H1 (cell line): ENCODE data around the gene FAM168B. TPM values are rescaled to one million over a fixed set of nuclear protein-coding genes. Genes with fewer than 3 reads are reported as not detected.

ENCODE experiments used
- CEBPB ChIP-seq: IDR thresholded peaks from 2 replicates; pipeline ENCODE4 v1.6.1; 2012; ENCODE audit warnings: low read depth, low read length
- POLR2A ChIP-seq, 2 experiments: IDR thresholded peaks; 1 replicate in 1 of 2; 2 replicates in 1 of 2; pipeline ENCODE4 v1.6.1; 2011; ENCODE audit warnings: low read depth in 2 of 2, low read length in 2 of 2, mild to moderate bottlenecking in 2 of 2; ENCODE audit errors: control extremely low read depth in 1 of 2
- polyA plus RNA-seq, 7 experiments: library from polyadenylated mRNA; depleted of rRNA in 3 of 7; stranded (reverse) in 5 of 7; unstranded in 2 of 7; fragments of >200 nt in 5 of 7; fragments of 200-250 nt in 2 of 7; gene quantifications; 1 replicate in 5 of 7; 2 replicates in 1 of 7; 4 replicates in 1 of 7; pipeline versions ENCODE4 v1.2.1 to v1.2.3, GENCODE V29; 2011 to 2013; ENCODE audit warnings: missing spikeins in 2 of 7, mixed read lengths in 2 of 7
- total RNA-seq: library from RNA; stranded (reverse); fragmentation: NEBNext Ultra II Directional; extraction: Animal tissue kit (Norgen Biotek cat#: 25700); gene quantifications from 2 replicates; pipeline ENCODE4 v1.2.1, GENCODE V29; 2021
- TF ChIP-seq, protein P1 (sequence below): fragments of 300-600 bp; sonication (generic); IDR thresholded peaks from 2 replicates; pipeline ENCODE4 v1.7.1; 2012; ENCODE audit warnings: low read length, moderate library complexity, mild to moderate bottlenecking, inconsistent platforms; ENCODE audit not compliant: insufficient replicate concordance

The FAM168B gene
- total and polyA plus RNA-seq, 2 of the 8 experiments (the other 6 are each of a cell fraction or from before 2014, with no cell fraction given): 61.9 to 123 TPM

- TF ChIP-seq, protein P1, sequence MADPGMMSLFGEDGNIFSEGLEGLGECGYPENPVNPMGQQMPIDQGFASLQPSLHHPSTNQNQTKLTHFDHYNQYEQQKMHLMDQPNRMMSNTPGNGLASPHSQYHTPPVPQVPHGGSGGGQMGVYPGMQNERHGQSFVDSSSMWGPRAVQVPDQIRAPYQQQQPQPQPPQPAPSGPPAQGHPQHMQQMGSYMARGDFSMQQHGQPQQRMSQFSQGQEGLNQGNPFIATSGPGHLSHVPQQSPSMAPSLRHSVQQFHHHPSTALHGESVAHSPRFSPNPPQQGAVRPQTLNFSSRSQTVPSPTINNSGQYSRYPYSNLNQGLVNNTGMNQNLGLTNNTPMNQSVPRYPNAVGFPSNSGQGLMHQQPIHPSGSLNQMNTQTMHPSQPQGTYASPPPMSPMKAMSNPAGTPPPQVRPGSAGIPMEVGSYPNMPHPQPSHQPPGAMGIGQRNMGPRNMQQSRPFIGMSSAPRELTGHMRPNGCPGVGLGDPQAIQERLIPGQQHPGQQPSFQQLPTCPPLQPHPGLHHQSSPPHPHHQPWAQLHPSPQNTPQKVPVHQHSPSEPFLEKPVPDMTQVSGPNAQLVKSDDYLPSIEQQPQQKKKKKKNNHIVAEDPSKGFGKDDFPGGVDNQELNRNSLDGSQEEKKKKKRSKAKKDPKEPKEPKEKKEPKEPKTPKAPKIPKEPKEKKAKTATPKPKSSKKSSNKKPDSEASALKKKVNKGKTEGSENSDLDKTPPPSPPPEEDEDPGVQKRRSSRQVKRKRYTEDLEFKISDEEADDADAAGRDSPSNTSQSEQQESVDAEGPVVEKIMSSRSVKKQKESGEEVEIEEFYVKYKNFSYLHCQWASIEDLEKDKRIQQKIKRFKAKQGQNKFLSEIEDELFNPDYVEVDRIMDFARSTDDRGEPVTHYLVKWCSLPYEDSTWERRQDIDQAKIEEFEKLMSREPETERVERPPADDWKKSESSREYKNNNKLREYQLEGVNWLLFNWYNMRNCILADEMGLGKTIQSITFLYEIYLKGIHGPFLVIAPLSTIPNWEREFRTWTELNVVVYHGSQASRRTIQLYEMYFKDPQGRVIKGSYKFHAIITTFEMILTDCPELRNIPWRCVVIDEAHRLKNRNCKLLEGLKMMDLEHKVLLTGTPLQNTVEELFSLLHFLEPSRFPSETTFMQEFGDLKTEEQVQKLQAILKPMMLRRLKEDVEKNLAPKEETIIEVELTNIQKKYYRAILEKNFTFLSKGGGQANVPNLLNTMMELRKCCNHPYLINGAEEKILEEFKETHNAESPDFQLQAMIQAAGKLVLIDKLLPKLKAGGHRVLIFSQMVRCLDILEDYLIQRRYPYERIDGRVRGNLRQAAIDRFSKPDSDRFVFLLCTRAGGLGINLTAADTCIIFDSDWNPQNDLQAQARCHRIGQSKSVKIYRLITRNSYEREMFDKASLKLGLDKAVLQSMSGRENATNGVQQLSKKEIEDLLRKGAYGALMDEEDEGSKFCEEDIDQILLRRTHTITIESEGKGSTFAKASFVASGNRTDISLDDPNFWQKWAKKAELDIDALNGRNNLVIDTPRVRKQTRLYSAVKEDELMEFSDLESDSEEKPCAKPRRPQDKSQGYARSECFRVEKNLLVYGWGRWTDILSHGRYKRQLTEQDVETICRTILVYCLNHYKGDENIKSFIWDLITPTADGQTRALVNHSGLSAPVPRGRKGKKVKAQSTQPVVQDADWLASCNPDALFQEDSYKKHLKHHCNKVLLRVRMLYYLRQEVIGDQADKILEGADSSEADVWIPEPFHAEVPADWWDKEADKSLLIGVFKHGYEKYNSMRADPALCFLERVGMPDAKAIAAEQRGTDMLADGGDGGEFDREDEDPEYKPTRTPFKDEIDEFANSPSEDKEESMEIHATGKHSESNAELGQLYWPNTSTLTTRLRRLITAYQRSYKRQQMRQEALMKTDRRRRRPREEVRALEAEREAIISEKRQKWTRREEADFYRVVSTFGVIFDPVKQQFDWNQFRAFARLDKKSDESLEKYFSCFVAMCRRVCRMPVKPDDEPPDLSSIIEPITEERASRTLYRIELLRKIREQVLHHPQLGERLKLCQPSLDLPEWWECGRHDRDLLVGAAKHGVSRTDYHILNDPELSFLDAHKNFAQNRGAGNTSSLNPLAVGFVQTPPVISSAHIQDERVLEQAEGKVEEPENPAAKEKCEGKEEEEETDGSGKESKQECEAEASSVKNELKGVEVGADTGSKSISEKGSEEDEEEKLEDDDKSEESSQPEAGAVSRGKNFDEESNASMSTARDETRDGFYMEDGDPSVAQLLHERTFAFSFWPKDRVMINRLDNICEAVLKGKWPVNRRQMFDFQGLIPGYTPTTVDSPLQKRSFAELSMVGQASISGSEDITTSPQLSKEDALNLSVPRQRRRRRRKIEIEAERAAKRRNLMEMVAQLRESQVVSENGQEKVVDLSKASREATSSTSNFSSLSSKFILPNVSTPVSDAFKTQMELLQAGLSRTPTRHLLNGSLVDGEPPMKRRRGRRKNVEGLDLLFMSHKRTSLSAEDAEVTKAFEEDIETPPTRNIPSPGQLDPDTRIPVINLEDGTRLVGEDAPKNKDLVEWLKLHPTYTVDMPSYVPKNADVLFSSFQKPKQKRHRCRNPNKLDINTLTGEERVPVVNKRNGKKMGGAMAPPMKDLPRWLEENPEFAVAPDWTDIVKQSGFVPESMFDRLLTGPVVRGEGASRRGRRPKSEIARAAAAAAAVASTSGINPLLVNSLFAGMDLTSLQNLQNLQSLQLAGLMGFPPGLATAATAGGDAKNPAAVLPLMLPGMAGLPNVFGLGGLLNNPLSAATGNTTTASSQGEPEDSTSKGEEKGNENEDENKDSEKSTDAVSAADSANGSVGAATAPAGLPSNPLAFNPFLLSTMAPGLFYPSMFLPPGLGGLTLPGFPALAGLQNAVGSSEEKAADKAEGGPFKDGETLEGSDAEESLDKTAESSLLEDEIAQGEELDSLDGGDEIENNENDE: no peak
- no peak for TF ChIP-seq CEBPB
- TF ChIP-seq POLR2A (IDR thresholded peaks at IDR 0.05; ENCODE audit: control extremely low read depth in 1 of 2, low read depth in 2 of 2, low read length in 2 of 2): no peak
- TF ChIP-seq, all 59 proteins: peak for 0
Measured at GRCh38 chr2:131054488-131054887, 38.8 kb downstream of the FAM168B start (continued).
